Neuron (in vitro differentiated cells): Measurements from ENCODE around the gene GTF2I.
"Not testable (repeated sequence)": the region's sequence is repeated elsewhere in the genome, so short reads cannot be mapped to it uniquely, and the experiment has no call there.

Experiments used
- H2AFZ ChIP-seq: one replicate; pipeline ENCODE4 v1.6.1; 2013; ENCODE audit warnings: low read depth, mild to moderate bottlenecking, inconsistent platforms, low read length, moderate library complexity
- H3K27me3 ChIP-seq: one replicate; pipeline ENCODE4 v1.6.1; 2013; ENCODE audit warnings: low read length; ENCODE audit not compliant: insufficient read depth
- H3K36me3 ChIP-seq: one replicate; pipeline ENCODE4 v1.6.1; 2013; ENCODE audit warnings: low read length; ENCODE audit not compliant: insufficient read depth
- H3K4me1 ChIP-seq: one replicate; pipeline ENCODE4 v1.6.1; 2013; ENCODE audit warnings: low read length; ENCODE audit not compliant: insufficient read depth
- H3K4me3 ChIP-seq: 2 replicates; pipeline ENCODE4 v1.5.1; 2013; ENCODE audit warnings: mild to moderate bottlenecking, low read length, moderate library complexity
- H3K9me3 ChIP-seq: one replicate; pipeline ENCODE4 v1.6.1; 2013; ENCODE audit warnings: low read length

GTF2I gene

DNA sequence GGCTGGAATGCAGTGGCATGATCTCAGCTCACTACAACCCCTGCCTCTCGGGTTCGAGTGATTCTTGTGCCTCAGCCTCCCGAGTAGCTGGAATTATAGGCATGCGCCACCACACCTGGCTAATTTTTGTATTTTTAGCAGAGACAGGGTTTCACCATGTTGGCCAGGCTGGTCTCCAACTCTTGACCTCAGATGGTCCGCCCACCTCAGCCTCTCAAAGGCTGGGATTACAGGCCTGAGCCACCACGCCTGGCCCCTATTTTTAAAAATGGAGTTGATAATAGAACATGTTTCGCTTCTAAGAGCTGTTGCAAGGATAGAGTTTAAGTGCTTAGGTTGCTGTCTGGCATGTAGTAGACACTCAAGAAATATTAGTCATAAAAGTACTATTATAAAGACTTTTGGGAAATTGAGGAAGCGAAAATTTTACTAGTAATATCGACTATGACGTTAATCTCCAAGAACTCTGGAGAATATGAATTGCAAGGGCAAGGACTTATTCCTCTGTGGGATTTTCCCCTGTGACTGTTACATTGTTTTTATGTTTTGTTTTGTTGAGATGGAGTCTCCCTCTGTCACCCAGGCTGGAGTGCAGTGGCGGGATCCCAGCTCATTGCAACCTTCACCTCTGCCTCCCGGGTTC lies 7.9 kb downstream of the GTF2I start:
- Histone ChIP-seq H3K9me3 (no peaks in the 10 kb centered on the region), H3K36me3 (peaks cover 38% of the 10 kb centered on the region), H3K4me1 (peaks cover 6% of the 10 kb centered on the region), H3K27me3 (no peaks in the 10 kb centered on the region), H3K4me3 (no peak overlapping the region), H2AFZ (no peak overlapping the region)

- H2AFZ ChIP-seq, H3K4me3 ChIP-seq, H3K9me3 ChIP-seq, H3K4me1 ChIP-seq, H3K27me3 ChIP-seq: not testable (repeated sequence)
- H3K36me3 ChIP-seq: peaks cover 29% of the 10 kb centered on the region
These were observed 9.5 kb downstream of the GTF2I start for GRCh38 chr7:74667013-74667412.

DNA sequence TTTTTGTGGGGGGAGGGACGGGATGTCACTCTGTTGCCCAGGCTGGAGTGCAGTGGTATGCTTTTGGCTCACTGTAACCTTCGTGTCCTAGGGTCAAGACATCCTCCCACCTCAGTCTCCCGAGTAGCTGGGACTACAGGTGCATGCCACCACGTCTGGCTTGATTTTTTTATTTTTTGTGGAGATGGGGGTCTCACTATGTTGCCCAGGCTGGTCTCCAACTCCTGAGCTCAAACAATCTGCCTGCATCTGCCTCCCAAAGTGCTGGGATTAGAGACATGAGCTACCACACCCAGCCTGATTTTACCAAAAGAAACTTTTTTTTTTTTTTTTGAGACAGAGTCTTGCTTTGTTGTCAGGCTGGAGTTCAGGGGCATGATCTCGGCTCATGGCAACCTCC lies 10.0 kb downstream of the GTF2I start:
- H3K36me3 ChIP-seq: peaks cover 34% of the 10 kb centered on the region
- not testable (repeated sequence) for H3K27me3 ChIP-seq, H3K4me1 ChIP-seq, H3K9me3 ChIP-seq, H2AFZ ChIP-seq, H3K4me3 ChIP-seq

DNA sequence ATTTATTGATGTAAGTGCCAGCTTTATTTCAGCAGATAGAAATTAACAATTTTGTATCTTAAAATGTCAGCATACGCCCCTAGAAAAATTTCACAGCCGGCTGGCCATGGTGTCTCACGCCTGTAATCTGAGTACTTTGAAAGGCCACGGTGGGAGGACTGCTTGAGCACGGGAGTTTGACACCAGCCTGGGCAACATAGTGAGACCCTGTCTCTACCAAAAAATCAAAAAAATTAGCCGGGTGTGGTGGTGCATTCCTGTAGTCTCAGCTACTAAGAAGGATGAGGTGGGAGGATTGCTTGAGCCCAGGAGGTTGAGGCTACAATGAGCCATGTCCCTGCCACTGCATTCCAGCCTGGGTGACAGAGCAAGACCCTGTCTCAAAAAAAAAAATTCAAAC lies 14.1 kb downstream of the GTF2I start:
- H2AFZ ChIP-seq: no peak overlapping the region
- H3K4me3 ChIP-seq: no peak overlapping the region
- H3K4me1 ChIP-seq: no peaks in the 10 kb centered on the region
- H3K9me3 ChIP-seq: no peaks in the 10 kb centered on the region
- no peaks in the 10 kb centered on the region for H3K27me3 ChIP-seq
- peaks cover 39% of the 10 kb centered on the region for H3K36me3 ChIP-seq

GRCh38 chr7:74672343-74672915 lies 14.9 kb downstream of the GTF2I start:
- no peaks in the 10 kb centered on the region for H3K9me3 ChIP-seq
- no peak overlapping the region for H2AFZ ChIP-seq
- H3K27me3 ChIP-seq: no peaks in the 10 kb centered on the region
- peaks cover 34% of the 10 kb centered on the region for H3K36me3 ChIP-seq
- no peaks in the 10 kb centered on the region for H3K4me1 ChIP-seq
- H3K4me3 ChIP-seq: no peak overlapping the region

DNA sequence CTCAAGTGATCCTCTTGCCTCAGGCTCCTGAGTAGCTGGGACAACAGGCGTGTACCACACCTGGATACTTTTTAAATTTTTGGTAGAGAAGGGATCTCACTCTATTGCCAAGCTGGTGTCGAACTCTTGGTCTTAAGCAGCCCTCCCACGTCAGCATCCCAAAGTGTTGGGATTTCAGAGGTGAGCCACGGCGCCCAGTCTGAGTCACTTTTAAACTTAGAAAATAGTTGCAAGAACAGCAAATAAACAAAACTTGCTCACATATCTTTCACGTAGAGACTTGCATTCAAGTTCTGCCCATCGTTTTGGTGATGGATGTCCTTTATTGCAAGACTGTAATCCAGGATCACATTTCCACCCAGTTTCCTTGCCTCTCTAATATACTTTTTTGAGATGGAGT lies 16.6 kb downstream of the GTF2I start:
- Histone ChIP-seq H3K4me1 (no peaks in the 10 kb centered on the region), H3K27me3 (no peaks in the 10 kb centered on the region), H3K9me3 (no peaks in the 10 kb centered on the region), H3K36me3 (peaks cover 41% of the 10 kb centered on the region), H3K4me3 (no peak overlapping the region), H2AFZ (no peak overlapping the region)

DNA sequence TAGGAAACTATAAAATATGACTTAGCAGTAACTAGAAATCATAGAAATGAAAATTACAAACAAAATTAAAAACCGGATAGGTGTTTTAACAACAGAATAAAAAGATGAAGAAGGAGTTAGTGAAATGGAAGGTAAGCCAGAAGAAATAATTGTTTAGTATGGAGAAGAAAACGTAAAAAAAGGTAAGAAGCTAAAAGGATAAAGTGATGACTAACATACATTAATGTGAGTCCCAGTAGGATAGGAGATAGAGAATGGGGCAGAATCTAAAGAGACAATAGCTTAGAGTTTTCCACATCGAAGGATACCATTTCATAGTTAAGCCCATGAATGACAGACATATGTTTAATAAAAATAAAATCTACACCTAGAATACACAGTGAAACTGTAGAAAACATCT lies 25.3 kb downstream of the GTF2I start:
- no peaks in the 10 kb centered on the region for H3K27me3 ChIP-seq
- peaks cover 45% of the 10 kb centered on the region for H3K36me3 ChIP-seq
- no peaks in the 10 kb centered on the region for H3K4me1 ChIP-seq
- no peak overlapping the region for H3K4me3 ChIP-seq
- H3K9me3 ChIP-seq: peaks cover 2% of the 10 kb centered on the region
- no peak overlapping the region for H2AFZ ChIP-seq

GRCh38 chr7:74683799-74684198 lies 26.3 kb downstream of the GTF2I start:
- Histone ChIP-seq H3K9me3 (peaks cover 2% of the 10 kb centered on the region), H3K4me1 (no peaks in the 10 kb centered on the region), H2AFZ (no peak overlapping the region), H3K36me3 (peaks cover 44% of the 10 kb centered on the region), H3K4me3 (no peak overlapping the region), H3K27me3 (no peaks in the 10 kb centered on the region)

- Histone ChIP-seq H3K36me3 (peaks cover 46% of the 10 kb centered on the region), H3K27me3 (no peaks in the 10 kb centered on the region), H2AFZ (no peak overlapping the region), H3K4me1 (no peaks in the 10 kb centered on the region), H3K4me3 (no peak overlapping the region), H3K9me3 (peaks cover 2% of the 10 kb centered on the region)
These were observed 27.0 kb downstream of the GTF2I start for GRCh38 chr7:74684473-74684872.

DNA sequence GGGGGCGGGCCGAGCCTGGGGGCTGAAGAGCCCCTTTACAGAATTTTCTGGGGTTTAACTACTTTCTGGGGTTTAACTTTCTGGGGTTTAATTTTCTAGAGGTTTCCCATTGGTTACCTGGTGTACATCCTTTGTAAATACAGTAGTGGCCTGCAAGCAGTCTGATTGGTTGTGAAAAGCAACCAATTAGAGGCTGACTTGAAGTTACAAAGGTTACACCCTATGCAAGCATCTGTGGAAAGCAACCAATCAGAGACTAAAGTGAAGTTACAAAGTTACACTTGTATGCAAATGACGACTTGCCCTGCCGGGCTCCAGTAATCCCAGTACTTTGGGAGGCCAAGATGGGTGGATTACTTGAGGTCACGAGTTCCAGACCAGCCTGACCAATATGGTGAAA lies 27.4 kb downstream of the GTF2I start:
- Histone ChIP-seq H3K4me3 (no peak overlapping the region), H3K27me3 (no peaks in the 10 kb centered on the region), H3K36me3 (peaks cover 48% of the 10 kb centered on the region), H2AFZ (no peak overlapping the region), H3K4me1 (no peaks in the 10 kb centered on the region), H3K9me3 (peaks cover 2% of the 10 kb centered on the region)

GRCh38 chr7:74690474-74690873 lies 33.0 kb downstream of the GTF2I start:
- H3K4me1 ChIP-seq: no peaks in the 10 kb centered on the region
- no peak overlapping the region for H2AFZ ChIP-seq
- H3K36me3 ChIP-seq: peaks cover 77% of the 10 kb centered on the region
- H3K9me3 ChIP-seq: peaks cover 28% of the 10 kb centered on the region
- H3K27me3 ChIP-seq: no peaks in the 10 kb centered on the region
- H3K4me3 ChIP-seq: no peak overlapping the region

- H3K36me3 ChIP-seq: peaks cover 95% of the 10 kb centered on the region
- H3K9me3 ChIP-seq, H2AFZ ChIP-seq, H3K4me1 ChIP-seq, H3K27me3 ChIP-seq, H3K4me3 ChIP-seq: not testable (repeated sequence)
These were observed 46.9 kb downstream of the GTF2I start for GRCh38 chr7:74704419-74704818.

- no peaks in the 10 kb centered on the region for H3K4me1 ChIP-seq
- H3K36me3 ChIP-seq: peaks cover 95% of the 10 kb centered on the region
- no peak overlapping the region for H3K4me3 ChIP-seq
- no peaks in the 10 kb centered on the region for H3K27me3 ChIP-seq
- no peaks in the 10 kb centered on the region for H3K9me3 ChIP-seq
- no peak overlapping the region for H2AFZ ChIP-seq
These were observed 49.7 kb downstream of the GTF2I start for GRCh38 chr7:74707238-74707637.
